ENCODE measurements around the gene SFMBT1. TPM values are rescaled to one million over a fixed set of nuclear protein-coding genes. Genes with fewer than 3 reads are reported as not detected.

The SFMBT1 gene
- total RNA-seq, 1 donor from 2014 or later: 17.3 TPM

DNA sequence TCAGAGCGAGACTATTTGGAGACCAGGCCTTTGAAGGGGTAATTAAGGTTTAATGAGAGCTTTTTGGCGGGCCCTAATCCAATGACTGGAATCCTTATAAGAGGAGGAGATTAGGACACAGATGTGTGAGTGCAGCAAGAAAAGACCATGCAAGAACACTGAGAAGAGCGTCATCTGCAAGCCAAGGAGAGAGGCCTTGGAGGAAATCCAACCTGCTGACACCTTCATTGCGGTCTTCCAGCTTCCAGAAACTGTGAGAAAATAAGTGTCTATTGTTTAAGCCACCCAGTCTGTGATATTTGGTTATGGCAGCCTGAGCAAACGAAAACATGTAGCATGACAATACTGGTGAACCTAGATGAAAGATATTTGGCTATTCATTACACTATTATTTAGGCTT, 188.0 kb downstream of the SFMBT1 start:
- Histone ChIP-seq H3K27me3 (ENCODE audit: low read depth) (no peaks in the 10 kb centered on the region), H3K9me3 (no peaks in the 10 kb centered on the region), H3K4me1 (no peaks in the 10 kb centered on the region), H3K36me3 (peaks cover 21% of the 10 kb centered on the region), H3K27ac (no peak overlapping the region), H3K4me3 (no peak overlapping the region)
- intact Hi-C loops (cut with DNase I): no loop called here
- no peak for DNase-seq
- no peak for ATAC-seq
- TF ChIP-seq CTCF (IDR thresholded peaks at IDR 0.05): no peak

GRCh38 chr3:52857133-52857532, 188.7 kb downstream of the SFMBT1 start:
- DNase-seq (no peak), ATAC-seq (no peak)
- intact Hi-C loops (cut with DNase I): no loop called here
- no peak for TF ChIP-seq CTCF (IDR thresholded peaks at IDR 0.05)
- Histone ChIP-seq H3K27ac (no peak overlapping the region), H3K36me3 (peaks cover 26% of the 10 kb centered on the region), H3K4me3 (no peak overlapping the region), H3K4me1 (no peaks in the 10 kb centered on the region), H3K9me3 (no peaks in the 10 kb centered on the region), H3K27me3 (ENCODE audit: low read depth) (no peaks in the 10 kb centered on the region)

- no peak for TF ChIP-seq CTCF (IDR thresholded peaks at IDR 0.05)
- Histone ChIP-seq H3K36me3 (peaks cover 31% of the 10 kb centered on the region), H3K27ac (no peak overlapping the region), H3K27me3 (ENCODE audit: low read depth) (no peaks in the 10 kb centered on the region), H3K9me3 (no peaks in the 10 kb centered on the region), H3K4me3 (no peak overlapping the region), H3K4me1 (no peaks in the 10 kb centered on the region)
- intact Hi-C loops (cut with DNase I): no loop called here
- DNase-seq: no peak
- no peak for ATAC-seq
These were observed 189.2 kb downstream of the SFMBT1 start for GRCh38 chr3:52856666-52857065.

- intact Hi-C loops (cut with DNase I): no loop called here
- Histone ChIP-seq H3K4me1 (no peaks in the 10 kb centered on the region), H3K9me3 (no peaks in the 10 kb centered on the region), H3K27me3 (ENCODE audit: low read depth) (no peaks in the 10 kb centered on the region), H3K4me3 (no peak overlapping the region), H3K36me3 (peaks cover 51% of the 10 kb centered on the region), H3K27ac (no peak overlapping the region)
- no peak for TF ChIP-seq CTCF (IDR thresholded peaks at IDR 0.05)
- DNase-seq (no peak), ATAC-seq (no peak)
These were observed 191.9 kb downstream of the SFMBT1 start for GRCh38 chr3:52854013-52854412.

Other genes with a start within 250 kb of the SFMBT1 start
- gene ITIH4, start 215.4 kb downstream of the SFMBT1 start, total RNA-seq: 23.7 TPM
- 7.3 TPM for gene MUSTN1, start 211.1 kb downstream of the SFMBT1 start, total RNA-seq
- 42.4 TPM for gene STIMATE, start 148.5 kb downstream of the SFMBT1 start, total RNA-seq
- 18.3 TPM for gene RFT1, start 84.4 kb upstream of the SFMBT1 start, total RNA-seq
- 103 TPM for gene PRKCD, start 115.1 kb upstream of the SFMBT1 start, total RNA-seq
- 437 TPM for gene TKT, start 209.9 kb upstream of the SFMBT1 start, total RNA-seq

Data from lower lobe of right lung (tissue), 2 donors.